GM19467 (cell line): ENCODE data around the gene LOC128125822.
"Not testable (repeated sequence)": the region's sequence is repeated elsewhere in the genome, so short reads cannot be mapped to it uniquely, and the experiment has no call there.

Source experiments
- ATAC-seq: cut with Tn5 transposase; IDR thresholded peaks from one replicate; pipeline ENCODE4 v1.9.1; 2021; ENCODE audit warnings: mild to moderate bottlenecking, moderate library complexity; ENCODE audit not compliant: unreplicated experiment

The LOC128125822 gene

DNA sequence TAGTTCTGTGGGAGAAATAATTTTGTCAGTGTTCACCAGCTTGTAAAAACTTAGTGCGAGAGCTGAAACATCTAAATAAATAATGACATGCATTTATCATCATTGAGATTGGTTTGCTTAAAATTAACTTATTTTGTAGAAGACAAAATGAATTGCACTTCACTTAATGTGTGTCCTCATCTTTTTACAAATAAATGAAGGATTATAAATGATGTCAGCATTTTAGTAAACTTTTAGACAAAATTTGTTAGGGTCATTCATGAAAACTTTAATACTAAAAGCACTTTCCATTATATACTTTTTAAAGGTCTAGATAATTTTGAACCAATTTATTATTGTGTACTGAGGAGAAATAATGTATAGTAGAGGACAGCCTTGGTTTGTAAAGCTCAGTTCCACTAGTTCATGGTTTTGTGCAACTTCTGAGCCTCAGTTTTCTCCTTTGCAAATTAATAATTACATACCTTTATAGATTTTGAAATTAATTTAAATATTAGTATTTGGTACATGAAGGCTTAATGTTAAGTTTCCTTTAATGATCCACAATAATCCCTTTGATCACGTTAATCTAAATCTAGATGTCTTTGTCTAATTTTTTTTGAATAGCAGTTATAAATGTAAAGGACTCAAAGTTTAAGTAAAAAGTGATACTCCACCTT, 9.2 kb downstream of the LOC128125822 start:
- ATAC-seq: no peak

DNA sequence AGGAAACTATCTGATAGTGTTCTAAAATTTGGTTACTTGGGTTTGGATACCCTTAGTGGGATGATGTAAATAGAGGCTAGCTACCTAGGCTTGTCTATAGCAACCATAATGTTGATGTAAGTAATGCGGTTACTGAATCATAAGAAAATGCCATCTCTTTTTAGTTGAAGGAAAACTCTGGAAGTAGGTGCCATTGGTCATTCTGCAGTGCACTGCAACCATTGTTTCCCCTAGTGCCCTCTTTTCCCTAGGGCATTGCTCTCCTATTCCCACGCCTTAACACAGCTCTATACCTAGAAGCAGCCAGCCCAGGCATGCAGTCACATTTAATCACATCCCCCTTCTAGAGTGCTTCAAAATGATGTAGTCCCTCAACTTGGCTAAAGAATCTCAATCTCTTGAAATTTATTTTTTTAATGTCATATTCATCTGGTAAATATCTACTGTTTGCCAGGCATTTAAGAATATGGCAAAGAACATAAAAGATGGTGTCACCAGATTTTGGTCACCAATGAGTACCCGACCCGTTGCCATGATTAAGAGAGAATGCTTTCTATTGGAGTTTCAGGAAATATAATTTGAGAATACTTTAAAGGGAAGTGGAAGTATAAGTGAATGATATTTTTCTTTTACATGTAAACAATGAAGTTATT, 10.4 kb downstream of the LOC128125822 start:
- no peak for ATAC-seq

DNA sequence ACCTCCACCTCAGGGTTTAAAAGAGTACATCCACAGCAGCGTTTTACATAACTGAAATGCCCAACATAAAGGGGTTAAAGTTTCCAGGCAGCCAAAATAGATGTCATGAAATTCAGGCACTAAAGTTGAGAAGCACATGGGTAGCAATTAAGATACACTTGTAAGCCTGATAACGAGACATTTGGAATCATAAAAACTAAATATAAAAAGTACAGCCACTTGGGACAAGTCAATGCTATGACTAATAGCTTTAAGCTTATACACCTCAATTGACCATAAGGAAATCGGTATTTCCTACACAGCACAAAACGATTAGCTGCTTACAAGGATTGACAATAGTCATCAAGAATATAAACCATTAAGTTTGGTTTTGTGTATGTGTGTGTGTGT, 11.8 kb downstream of the LOC128125822 start:
- no peak for ATAC-seq

DNA sequence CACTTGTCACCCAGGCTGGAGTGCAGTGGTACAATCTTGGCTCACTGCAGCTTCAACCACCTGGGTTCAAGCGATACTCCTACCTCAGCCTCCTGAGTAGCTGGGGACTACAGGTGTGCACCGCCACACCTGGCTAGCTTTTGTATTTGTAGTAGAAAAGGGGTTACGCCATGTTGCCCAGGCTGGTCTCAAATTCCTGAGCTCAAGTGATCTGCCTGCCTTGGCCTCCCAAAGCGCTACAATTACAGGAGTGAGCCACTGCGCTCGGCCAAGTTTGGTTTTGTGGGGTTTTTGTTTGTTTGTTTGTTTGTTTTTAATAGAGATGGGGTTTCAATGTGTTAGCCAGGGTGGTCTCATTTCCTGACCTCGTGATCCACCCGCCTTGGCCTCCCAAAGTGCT, 12.3 kb downstream of the LOC128125822 start:
- ATAC-seq: no peak

DNA sequence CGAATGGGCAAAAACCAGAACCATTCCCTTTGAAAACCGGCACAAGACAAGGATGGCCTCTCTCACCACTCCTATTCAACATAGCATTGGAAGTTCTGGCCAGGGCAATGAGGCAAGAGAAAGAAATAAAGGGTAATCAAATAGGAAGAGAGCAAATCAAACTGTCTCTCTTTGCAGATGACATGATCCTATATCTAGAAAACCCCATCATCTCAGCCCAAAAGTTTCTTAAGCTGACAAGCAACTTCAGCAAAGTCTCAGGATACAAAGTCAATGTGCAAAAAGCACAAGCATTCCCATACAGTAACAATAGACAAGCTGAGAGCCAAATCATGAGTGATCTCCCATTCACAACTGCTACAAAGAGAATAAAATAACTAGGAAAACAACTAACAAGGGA, 13.4 kb downstream of the LOC128125822 start:
- not testable (repeated sequence) for ATAC-seq

DNA sequence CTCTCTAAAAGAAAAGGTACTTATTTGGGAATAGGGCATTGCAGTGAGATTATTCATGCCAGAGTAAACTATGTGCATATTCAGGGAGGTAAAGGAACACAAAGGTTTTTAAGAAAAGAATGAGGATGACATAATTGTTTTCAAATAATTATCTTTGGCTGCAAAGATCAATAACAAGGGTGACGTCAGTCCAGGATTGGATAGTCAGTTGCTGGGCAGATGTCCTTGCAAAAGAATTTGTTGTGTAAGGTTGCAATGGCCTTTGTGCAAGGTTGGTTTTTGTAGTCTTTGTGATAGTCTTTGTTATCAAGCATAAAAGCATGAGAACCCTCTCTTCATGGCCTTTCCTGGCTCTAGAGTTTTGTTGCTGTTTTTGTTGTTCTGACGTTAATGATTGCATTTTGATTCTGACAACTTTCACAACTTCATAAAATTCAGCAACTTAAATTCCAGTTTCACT, 17.7 kb downstream of the LOC128125822 start:
- no peak for ATAC-seq

DNA sequence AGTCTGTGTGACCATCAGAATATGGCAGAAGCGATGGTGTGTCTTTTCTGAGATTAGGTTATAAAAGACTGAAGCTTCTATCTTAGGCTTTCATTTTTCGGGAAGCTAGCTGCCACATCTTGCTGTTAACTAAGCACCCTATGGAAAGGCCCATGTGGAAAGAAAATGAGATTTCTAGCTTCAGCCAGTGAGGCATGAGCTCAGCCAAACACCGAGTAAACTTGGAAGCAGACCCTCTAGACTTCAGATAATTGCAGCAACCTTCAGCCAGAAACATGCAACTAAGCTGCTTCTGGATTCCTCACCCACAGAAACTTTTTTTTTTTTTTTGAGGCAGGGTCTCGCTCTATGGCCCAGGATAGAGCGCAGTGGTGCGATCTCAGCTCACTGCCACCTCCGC, 20.6 kb downstream of the LOC128125822 start:
- no peak for ATAC-seq

DNA sequence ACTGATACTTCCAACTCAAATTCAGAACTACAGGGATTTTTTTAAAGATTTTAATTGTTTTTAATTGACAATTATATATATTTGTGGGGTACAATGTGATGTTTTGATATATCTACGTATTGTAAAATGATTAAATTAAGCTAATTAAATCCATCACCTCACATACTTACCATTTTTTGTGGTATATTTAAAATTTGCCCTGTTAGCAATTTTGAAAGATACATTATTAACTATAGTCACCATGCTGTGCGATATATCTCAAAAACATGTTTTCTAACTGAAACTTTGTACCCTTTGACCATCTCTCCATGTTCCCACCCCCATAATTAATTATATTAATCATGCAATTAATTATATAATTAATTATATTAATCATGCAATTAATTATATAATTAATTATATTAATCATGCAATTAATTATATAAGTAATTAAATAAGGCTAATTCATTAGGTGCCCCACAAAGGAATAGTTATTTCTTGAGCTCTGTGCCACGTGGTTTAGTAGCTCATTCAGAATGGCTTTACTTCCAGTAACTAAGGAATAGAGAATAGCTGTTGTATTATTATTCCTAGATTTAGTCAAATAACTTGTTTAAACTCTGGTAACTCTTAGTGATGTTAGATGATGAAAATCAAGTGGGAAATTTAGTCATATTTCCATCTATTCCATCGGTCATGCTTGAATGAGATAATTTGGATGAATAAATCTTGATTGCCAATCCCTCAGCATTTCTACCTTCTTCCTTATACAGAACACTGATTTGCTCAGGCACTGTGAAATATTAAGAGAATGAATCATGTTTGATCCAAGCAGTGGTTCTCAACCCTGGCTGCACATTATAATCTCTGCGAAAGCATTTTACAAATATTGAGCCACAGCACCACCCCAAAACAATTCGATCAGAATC, 25.1 kb downstream of the LOC128125822 start:
- ATAC-seq: no peak

DNA sequence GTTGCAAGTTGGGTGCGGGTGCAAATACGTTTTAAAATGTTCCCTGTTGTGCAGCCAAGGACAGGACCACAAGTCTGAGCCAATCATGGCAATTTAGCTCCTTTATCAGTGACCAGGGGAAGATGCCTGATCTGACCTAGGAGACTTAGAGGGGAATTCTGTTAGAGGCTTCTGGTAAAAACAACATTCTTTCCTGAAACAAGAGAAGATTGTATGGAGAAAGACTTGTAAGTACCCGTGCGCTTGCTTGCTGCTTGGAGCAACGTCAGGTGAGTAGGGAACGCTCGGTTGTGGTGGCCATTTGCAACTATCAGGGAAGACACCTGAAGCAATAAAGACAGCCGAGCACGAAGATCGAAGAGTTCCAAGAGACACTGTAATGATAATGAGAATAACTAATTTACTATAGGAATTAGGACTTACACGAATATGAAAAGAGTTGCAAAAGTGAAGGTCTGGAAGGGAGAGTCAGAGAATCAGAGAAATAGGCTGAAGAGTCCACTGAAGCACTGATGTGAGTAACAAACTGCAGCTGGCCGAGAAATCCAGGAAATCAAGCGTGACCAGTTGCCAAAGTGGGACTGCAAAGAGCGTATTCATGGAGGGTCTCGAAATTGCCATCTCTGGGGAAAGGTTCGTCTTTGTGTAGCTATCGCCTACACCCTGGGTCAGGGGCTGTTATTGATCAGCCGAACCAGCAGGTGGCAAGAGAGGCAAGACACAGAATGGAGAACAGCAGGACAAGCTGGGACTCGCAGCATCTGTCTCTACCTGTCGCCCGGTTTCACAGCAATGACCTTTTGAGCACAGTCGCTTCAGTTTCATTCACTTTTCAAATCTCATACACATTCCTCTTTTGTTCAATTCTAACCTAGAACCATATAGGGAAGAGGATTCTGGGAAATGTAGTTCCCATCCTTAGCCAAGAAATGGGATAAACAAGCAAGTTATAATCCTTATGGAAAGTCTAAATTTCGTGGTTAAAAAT, 26.1 kb downstream of the LOC128125822 start:
- ATAC-seq: peak; percentile 100

DNA sequence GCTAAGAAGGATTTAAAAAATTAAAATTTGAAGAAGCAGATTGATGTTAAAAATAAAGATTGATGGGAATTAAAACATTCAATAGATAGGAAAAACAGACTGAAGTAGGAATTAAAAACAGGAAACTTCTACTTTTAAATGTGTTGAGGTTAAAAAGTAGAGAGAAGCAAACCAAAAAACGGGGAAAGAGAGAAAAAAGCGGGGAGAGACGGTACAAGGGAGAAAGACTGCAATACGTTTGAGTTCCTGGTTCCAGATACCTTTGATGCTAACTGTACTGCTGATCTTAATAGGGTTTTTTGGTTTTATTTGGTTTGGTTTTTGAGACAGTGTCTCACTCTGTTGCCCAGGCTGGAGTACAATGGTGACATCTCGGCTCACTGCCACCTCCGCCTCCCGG, 27.0 kb downstream of the LOC128125822 start:
- ATAC-seq: no peak

DNA sequence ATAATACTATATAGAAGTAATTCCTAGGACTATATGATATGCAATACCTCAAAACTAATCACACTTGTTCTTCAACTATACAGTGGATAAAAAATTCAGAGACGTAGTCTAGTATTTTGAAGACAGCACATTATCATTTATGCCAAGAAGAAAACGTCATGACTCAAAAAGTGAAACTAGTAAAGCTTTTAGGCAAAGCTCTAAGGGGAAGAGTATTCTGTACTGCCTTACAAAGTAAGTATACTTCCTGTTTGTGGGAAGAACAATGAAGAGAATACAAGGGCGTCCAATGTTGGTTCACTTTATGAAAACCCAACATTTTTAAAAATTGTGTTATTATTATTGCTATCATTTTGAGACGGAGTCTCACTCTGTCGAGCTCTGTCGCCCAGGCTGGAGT, 27.9 kb downstream of the LOC128125822 start:
- ATAC-seq: no peak

DNA sequence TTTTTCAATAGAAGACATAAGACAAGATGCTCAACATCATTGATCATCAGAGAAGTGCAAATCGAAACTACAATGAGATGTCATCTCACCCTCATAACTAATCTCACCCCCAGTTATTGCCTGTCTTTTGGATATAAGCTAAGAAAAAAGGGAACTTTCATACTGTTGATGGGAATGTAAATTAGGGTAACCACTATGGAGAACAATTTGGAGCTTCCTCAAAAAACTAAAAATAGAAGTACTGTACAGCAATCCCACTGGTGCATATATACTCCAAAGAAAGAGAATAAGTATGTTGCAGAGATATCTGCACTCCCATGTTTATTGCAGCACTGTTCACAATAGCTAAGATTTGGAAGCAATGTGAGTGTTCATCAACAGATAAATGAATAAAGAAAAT, 37.0 kb downstream of the LOC128125822 start:
- ATAC-seq: no peak

DNA sequence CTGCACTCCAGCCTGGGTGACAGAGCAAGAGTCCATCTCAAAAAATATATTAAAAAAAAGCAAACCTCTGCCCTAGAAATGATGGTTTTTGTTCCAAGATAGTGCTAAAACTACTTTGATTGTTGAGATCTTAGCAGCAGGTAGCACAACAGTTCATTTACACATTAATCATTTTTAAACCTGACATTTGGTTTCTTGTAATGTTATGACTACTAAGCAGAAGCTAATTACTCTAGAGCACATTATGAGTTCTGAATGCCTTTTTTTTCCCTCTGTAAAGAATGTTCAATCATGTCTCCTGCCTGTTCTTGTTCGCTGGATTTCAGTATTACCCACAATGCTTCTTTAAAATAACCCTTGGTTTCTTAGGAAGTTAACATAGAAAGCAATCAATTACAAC, 38.7 kb downstream of the LOC128125822 start:
- no peak for ATAC-seq

DNA sequence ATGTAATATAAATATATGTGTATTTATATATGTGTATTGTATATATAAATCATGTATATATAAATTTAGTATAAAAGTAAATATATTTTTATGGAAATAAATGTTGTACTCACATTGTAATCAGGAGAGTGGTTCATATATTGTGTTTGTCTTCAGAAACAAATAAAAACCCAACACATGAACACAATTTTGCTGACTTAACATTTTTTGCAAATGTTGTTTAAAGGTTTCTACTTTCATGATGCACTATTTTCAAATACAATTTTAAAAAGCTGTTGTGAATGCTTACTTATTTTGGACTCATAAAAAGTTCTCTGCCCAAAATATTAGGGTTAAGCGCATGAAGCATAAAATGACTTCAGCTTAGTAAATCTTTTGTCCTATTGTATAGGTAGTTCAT, 39.3 kb downstream of the LOC128125822 start:
- no peak for ATAC-seq

DNA sequence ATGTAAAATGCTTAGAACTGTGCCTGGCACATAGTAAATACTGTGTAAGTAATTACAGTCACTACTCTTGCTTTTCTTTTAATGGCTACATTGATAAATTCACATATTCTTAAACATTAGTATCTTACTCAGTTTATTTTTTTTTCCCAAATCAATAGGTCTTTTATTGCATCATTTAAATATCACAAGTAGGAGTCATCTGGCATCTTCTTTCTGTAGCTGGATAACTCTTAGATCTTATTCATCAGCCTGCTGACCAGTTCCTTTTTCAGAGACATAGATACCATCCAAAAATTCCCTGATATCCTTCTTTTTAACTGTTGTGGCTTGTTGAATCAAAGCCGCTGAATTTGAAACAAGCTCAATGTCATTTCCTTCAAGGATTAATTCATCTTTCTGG, 43.3 kb downstream of the LOC128125822 start:
- ATAC-seq: no peak
